Trophoblast cell (in vitro differentiated cells and primary cell): Measurements from ENCODE around the gene DBNDD1.
"Not testable (repeated sequence)": the region's sequence is repeated elsewhere in the genome, so short reads cannot be mapped to it uniquely, and the experiment has no call there.

Experiments
- DNase-seq, 2 donors: peaks; one replicate each; pipeline ENCODE4 v3.0.0-alpha.2; 2016
- H2AFZ ChIP-seq: 2 replicates; pipeline ENCODE4 v1.6.1; 2013; ENCODE audit warnings: low read length, moderate library complexity, mild to moderate bottlenecking; ENCODE audit not compliant: insufficient read depth, poor library complexity
- H2AK5ac ChIP-seq: 2 replicates; pipeline ENCODE4 v1.6.1; 2013; ENCODE audit warnings: mild to moderate bottlenecking, low read length
- H2BK120ac ChIP-seq: 2 replicates; pipeline ENCODE4 v1.6.1; 2013; ENCODE audit warnings: low read length, mild to moderate bottlenecking, moderate library complexity; ENCODE audit not compliant: insufficient read depth, poor library complexity
- H2BK12ac ChIP-seq: 2 replicates; pipeline ENCODE4 v1.6.1; 2013; ENCODE audit warnings: mild to moderate bottlenecking, low read length, moderate library complexity
- H2BK5ac ChIP-seq: 2 replicates; pipeline ENCODE4 v1.6.1; 2013; ENCODE audit warnings: low read length, low read depth, moderate library complexity, mild to moderate bottlenecking; ENCODE audit not compliant: poor library complexity
- H3K14ac ChIP-seq: 2 replicates; pipeline ENCODE4 v1.6.1; 2013; ENCODE audit warnings: mild to moderate bottlenecking, low read length
- H3K18ac ChIP-seq: 2 replicates; pipeline ENCODE4 v1.6.1; 2013; ENCODE audit warnings: mild to moderate bottlenecking, low read length
- H3K23ac ChIP-seq: 2 replicates; pipeline ENCODE4 v1.6.1; 2013; ENCODE audit warnings: low read length
- H3K27ac ChIP-seq: 2 replicates; pipeline ENCODE4 v1.5.1; 2013; ENCODE audit warnings: low read depth, mild to moderate bottlenecking, inconsistent platforms, low read length, moderate library complexity
- H3K27me3 ChIP-seq: 2 replicates; pipeline ENCODE4 v1.6.1; 2013; ENCODE audit warnings: inconsistent platforms, mild to moderate bottlenecking, low read length, moderate library complexity; ENCODE audit not compliant: insufficient read depth
- H3K36me3 ChIP-seq, 2 experiments: 1 replicate in 1 of 2; 2 replicates in 1 of 2; pipeline ENCODE4 v1.6.1; 2013; ENCODE audit warnings: low read length in 2 of 2, mild to moderate bottlenecking in 2 of 2, moderate library complexity in 1 of 2; ENCODE audit not compliant: insufficient read depth in 2 of 2, control insufficient read depth in 1 of 2
- H3K4ac ChIP-seq: 2 replicates; pipeline ENCODE4 v1.6.1; 2013; ENCODE audit warnings: low read depth, mild to moderate bottlenecking, low read length, moderate library complexity
- H3K4me1 ChIP-seq, 2 experiments: 1 replicate in 1 of 2; 2 replicates in 1 of 2; pipeline ENCODE4 v1.6.1; 2013; ENCODE audit warnings: low read length in 2 of 2, mild to moderate bottlenecking in 2 of 2, moderate library complexity in 1 of 2; ENCODE audit not compliant: insufficient read depth in 2 of 2, control insufficient read depth in 1 of 2
- H3K4me2 ChIP-seq: 2 replicates; pipeline ENCODE4 v1.6.1; 2013; ENCODE audit warnings: inconsistent platforms, mild to moderate bottlenecking, low read length, moderate library complexity
- H3K4me3 ChIP-seq: 2 replicates; pipeline ENCODE4 v1.5.1; 2013; ENCODE audit warnings: mild to moderate bottlenecking, low read depth, low read length, inconsistent platforms
- H3K79me1 ChIP-seq: one replicate; pipeline ENCODE4 v1.6.1; 2013; ENCODE audit warnings: low read length
- H3K79me2 ChIP-seq: 2 replicates; pipeline ENCODE4 v1.6.1; 2013; ENCODE audit warnings: low read length, mild to moderate bottlenecking; ENCODE audit not compliant: control insufficient read depth, insufficient read depth, poor library complexity
- H3K9ac ChIP-seq: 2 replicates; pipeline ENCODE4 v1.6.1; 2013; ENCODE audit warnings: mild to moderate bottlenecking, low read length
- H3K9me3 ChIP-seq: 2 replicates; pipeline ENCODE4 v1.6.1; 2013; ENCODE audit warnings: low read depth, mild to moderate bottlenecking, control low read depth, inconsistent platforms, low read length; ENCODE audit not compliant: insufficient read depth
- H4K12ac ChIP-seq: 2 replicates; pipeline ENCODE4 v1.6.1; 2013; ENCODE audit warnings: low read depth, mild to moderate bottlenecking, low read length, moderate library complexity
- H4K8ac ChIP-seq: 2 replicates; pipeline ENCODE4 v1.6.1; 2013; ENCODE audit warnings: low read depth, mild to moderate bottlenecking, low read length, moderate library complexity
- H4K91ac ChIP-seq: one replicate; pipeline ENCODE4 v1.6.1; 2013; ENCODE audit warnings: low read depth, mild to moderate bottlenecking, low read length, moderate library complexity
- WGBS: extraction: QIAGEN DNeasy Blood & Tissue Kit; methylation state at CpG from one replicate; pipeline ENCODE4 v1.1.7; 2013; ENCODE audit warnings: missing lambda C conversion rate; ENCODE audit not compliant: insufficient read length, insufficient coverage; ENCODE audit errors: extremely low coverage; 5-methylcytosine and 5-hydroxymethylcytosine counted together

DBNDD1 gene

GRCh38 chr16:90009172-90009899 lies 9.9 kb downstream of the DBNDD1 start:
- Histone ChIP-seq H3K4me2 (no peak overlapping the region), H2BK120ac (no peak overlapping the region), H2BK12ac (no peak overlapping the region), H4K8ac (no peak overlapping the region), H3K4me1 (no peaks in the 10 kb centered on the region), H3K9ac (no peak overlapping the region), H3K9me3 (peaks cover 4% of the 10 kb centered on the region), H3K27ac (no peak overlapping the region), H4K12ac (no peak overlapping the region), H2AK5ac (no peak overlapping the region), H3K79me2 (no peaks in the 10 kb centered on the region), H3K18ac (no peak overlapping the region), H3K14ac (no peak overlapping the region), H3K4ac (no peak overlapping the region), H4K91ac (no peak overlapping the region), H2AFZ (no peak overlapping the region), H2BK5ac (no peak overlapping the region), H3K23ac (no peak overlapping the region), H3K27me3 (no peaks in the 10 kb centered on the region), H3K36me3 (no peaks in the 10 kb centered on the region), H3K4me3 (no peak overlapping the region), H3K79me1 (no peaks in the 10 kb centered on the region)
- no CpG with 5 or more reads among the region's 22 CpGs for WGBS
- DNase-seq, result no peak

GRCh38 chr16:90008708-90009145 lies 10.5 kb downstream of the DBNDD1 start:
- Histone ChIP-seq H3K4me3 (no peak overlapping the region), H4K12ac (no peak overlapping the region), H2BK5ac (no peak overlapping the region), H3K9ac (no peak overlapping the region), H4K8ac (no peak overlapping the region), H3K4me2 (no peak overlapping the region), H3K4me1 (no peaks in the 10 kb centered on the region), H3K9me3 (peaks cover 4% of the 10 kb centered on the region), H4K91ac (no peak overlapping the region), H3K36me3 (no peaks in the 10 kb centered on the region), H3K27me3 (no peaks in the 10 kb centered on the region), H3K79me1 (no peaks in the 10 kb centered on the region), H2AK5ac (no peak overlapping the region), H3K27ac (no peak overlapping the region), H2BK12ac (no peak overlapping the region), H3K23ac (no peak overlapping the region), H3K18ac (no peak overlapping the region), H3K4ac (no peak overlapping the region), H2BK120ac (no peak overlapping the region), H3K14ac (no peak overlapping the region), H2AFZ (no peak overlapping the region), H3K79me2 (no peaks in the 10 kb centered on the region)
- WGBS, result no CpG with 5 or more reads among the region's 13 CpGs
- DNase-seq, result no peak

GRCh38 chr16:90007635-90008234 lies 11.5 kb downstream of the DBNDD1 start:
- not testable (repeated sequence) for H3K18ac ChIP-seq, H4K12ac ChIP-seq, H3K4ac ChIP-seq, H3K14ac ChIP-seq, H3K36me3 ChIP-seq, H2BK12ac ChIP-seq, H3K4me1 ChIP-seq, H2AFZ ChIP-seq, H3K4me3 ChIP-seq, H3K27me3 ChIP-seq, H3K9me3 ChIP-seq, H2BK5ac ChIP-seq, H3K4me2 ChIP-seq, H4K91ac ChIP-seq, DNase-seq, H3K27ac ChIP-seq, H2BK120ac ChIP-seq, H3K9ac ChIP-seq, H3K79me1 ChIP-seq, H3K79me2 ChIP-seq, H4K8ac ChIP-seq, H2AK5ac ChIP-seq, H3K23ac ChIP-seq
- WGBS, result no CpG with 5 or more reads among the region's 13 CpGs

- no peak overlapping the region for H4K91ac ChIP-seq
- H2AK5ac ChIP-seq, result no peak overlapping the region
- H2AFZ ChIP-seq, result no peak overlapping the region
- H3K27me3 ChIP-seq, result no peaks in the 10 kb centered on the region
- H4K12ac ChIP-seq, result no peak overlapping the region
- H2BK120ac ChIP-seq, result no peak overlapping the region
- no CpG with 5 or more reads among the region's 7 CpGs for WGBS
- no peak overlapping the region for H3K4me2 ChIP-seq
- no peak overlapping the region for H3K23ac ChIP-seq
- H3K79me2 ChIP-seq, result no peaks in the 10 kb centered on the region
- H3K4me3 ChIP-seq, result no peak overlapping the region
- no peak overlapping the region for H3K14ac ChIP-seq
- H3K27ac ChIP-seq, result no peak overlapping the region
- no peaks in the 10 kb centered on the region for H3K36me3 ChIP-seq
- no peak overlapping the region for H4K8ac ChIP-seq
- no peak overlapping the region for H3K18ac ChIP-seq
- H3K79me1 ChIP-seq, result no peaks in the 10 kb centered on the region
- no peak overlapping the region for H3K4ac ChIP-seq
- no peak overlapping the region for H2BK12ac ChIP-seq
- H3K9me3 ChIP-seq, result peaks cover 4% of the 10 kb centered on the region
- no peak overlapping the region for H2BK5ac ChIP-seq
- DNase-seq, result no peak
- H3K4me1 ChIP-seq, result no peaks in the 10 kb centered on the region
- H3K9ac ChIP-seq, result no peak overlapping the region
Measured at GRCh38 chr16:90007015-90007414, 12.2 kb downstream of the DBNDD1 start.
